Mucosa of descending colon (tissue), 3 donors: ENCODE results near the gene VPS13C. TPM values are rescaled to one million over a fixed set of nuclear protein-coding genes. Genes with fewer than 3 reads are reported as not detected.

ENCODE experiments used
- ATAC-seq: fragments of 200-7000 bp; cut with Tn5 transposase; one replicate; pipeline ENCODE4 v1.9.1; 2020; ENCODE audit warnings: mild to moderate bottlenecking, moderate library complexity
- DNase-seq, 3 donors: peaks; one replicate each; pipeline ENCODE4 v3.0.0-alpha.2; 2020
- H3K36me3 ChIP-seq: fragments of 200-600 bp; one replicate; pipeline ENCODE4 v1.8.0; 2021; ENCODE audit warnings: low read depth, mild to moderate bottlenecking
- H3K4me1 ChIP-seq: fragments of 200-600 bp; one replicate; pipeline ENCODE4 v1.8.0; 2021; ENCODE audit warnings: low read depth, mild to moderate bottlenecking
- H3K4me3 ChIP-seq: fragments of 200-600 bp; one replicate; pipeline ENCODE4 v1.8.0; 2021; ENCODE audit warnings: mild to moderate bottlenecking
- H3K9me3 ChIP-seq: fragments of 200-600 bp; one replicate; pipeline ENCODE4 v1.8.0; 2021; ENCODE audit warnings: mild to moderate bottlenecking
- intact Hi-C, 2 donors: fragments of 100-400 bp; cut with DNase I in 1 of 2; cut with micrococcal nuclease in 1 of 2; formaldehyde crosslinking; loops; one replicate each; pipeline versions ENCODE4 v1.11.0 to v1.11.1; 2022; cut with DNase I, micrococcal nuclease
- total RNA-seq, 3 donors: library from RNA; stranded (reverse); fragmentation: NEBNext Ultra II Directional in 2 of 3; extraction: Animal tissue kit (Norgen Biotek cat#: 25700) in 2 of 3; gene quantifications; one replicate each; pipeline versions ENCODE4 v1.2.1 to v1.2.4, GENCODE V29; 2021 to 2023
- TF ChIP-seq, protein P1 (sequence below): fragments of 200-600 bp; IDR thresholded peaks from one replicate; pipeline ENCODE4 v1.8.0; 2022; ENCODE audit warnings: antibody characterized with exemption, mild to moderate bottlenecking
- donor health status: DM: no; HTN: no; CAD: no; lungs with moderate emphysema.
- donor health status: DM: no; HTN: no; CAD: no.
- donor health status: DM: no; HTN: yes; CAD: no.

VPS13C gene
- total RNA-seq, 3 donors from 2014 or later, result 51.0 to 76.1 (median 57.1) TPM

DNA sequence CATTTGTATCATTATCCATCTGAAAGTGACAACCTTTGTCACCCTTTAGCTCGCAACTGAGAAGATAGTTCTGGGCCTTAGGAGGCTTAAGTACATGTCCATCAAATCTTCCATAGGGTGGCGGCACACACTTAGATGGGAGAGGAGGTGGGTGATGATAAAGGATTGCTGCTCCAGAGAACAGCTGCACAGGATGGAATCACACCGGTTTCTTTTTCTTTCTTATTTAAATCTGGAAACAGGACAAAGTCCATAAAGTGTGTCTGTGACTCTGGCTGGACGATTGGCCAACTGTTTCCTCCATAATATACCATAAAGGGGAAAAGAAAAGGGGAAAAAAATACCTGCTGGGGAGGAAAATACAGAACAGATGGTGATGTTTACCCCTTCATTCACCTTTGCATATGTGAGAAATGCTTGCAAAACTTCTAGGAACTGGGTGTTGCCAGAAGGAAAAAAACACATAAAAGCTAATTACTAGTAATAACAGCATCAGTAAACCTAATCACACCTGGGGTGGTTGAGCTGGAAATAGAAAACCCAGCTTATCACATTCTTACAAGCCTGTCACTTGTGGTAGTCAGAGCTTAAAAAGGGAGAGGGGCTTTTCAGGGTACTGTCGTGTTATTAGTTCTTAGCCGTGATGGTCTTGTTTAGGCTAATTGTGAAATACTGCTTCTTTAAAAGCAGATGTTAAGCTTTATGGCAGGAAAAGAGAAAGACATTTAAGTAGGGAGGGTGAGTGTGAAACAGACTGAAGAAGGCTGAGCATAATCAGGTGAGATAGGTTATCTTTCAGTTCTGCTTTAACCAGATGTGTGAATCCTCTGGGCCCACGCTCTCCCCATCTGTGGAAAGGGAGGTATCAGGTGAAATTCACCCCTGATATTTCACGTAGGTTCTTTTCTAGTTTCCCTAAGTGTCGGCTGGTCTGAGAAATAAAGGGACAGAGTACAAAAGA, 23.2 kb upstream of the VPS13C start:
- Histone ChIP-seq H3K36me3 (no peaks in the 10 kb centered on the region), H3K4me3 (no peak overlapping the region), H3K4me1 (peaks cover 9% of the 10 kb centered on the region), H3K9me3 (no peaks in the 10 kb centered on the region)
- TF ChIP-seq, protein P1, sequence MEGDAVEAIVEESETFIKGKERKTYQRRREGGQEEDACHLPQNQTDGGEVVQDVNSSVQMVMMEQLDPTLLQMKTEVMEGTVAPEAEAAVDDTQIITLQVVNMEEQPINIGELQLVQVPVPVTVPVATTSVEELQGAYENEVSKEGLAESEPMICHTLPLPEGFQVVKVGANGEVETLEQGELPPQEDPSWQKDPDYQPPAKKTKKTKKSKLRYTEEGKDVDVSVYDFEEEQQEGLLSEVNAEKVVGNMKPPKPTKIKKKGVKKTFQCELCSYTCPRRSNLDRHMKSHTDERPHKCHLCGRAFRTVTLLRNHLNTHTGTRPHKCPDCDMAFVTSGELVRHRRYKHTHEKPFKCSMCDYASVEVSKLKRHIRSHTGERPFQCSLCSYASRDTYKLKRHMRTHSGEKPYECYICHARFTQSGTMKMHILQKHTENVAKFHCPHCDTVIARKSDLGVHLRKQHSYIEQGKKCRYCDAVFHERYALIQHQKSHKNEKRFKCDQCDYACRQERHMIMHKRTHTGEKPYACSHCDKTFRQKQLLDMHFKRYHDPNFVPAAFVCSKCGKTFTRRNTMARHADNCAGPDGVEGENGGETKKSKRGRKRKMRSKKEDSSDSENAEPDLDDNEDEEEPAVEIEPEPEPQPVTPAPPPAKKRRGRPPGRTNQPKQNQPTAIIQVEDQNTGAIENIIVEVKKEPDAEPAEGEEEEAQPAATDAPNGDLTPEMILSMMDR, result no peak
- intact Hi-C loops, result no loop called here
- peak; percentile 80 for ATAC-seq
- peak in 1 of 3 donors; percentile 23 for DNase-seq

DNA sequence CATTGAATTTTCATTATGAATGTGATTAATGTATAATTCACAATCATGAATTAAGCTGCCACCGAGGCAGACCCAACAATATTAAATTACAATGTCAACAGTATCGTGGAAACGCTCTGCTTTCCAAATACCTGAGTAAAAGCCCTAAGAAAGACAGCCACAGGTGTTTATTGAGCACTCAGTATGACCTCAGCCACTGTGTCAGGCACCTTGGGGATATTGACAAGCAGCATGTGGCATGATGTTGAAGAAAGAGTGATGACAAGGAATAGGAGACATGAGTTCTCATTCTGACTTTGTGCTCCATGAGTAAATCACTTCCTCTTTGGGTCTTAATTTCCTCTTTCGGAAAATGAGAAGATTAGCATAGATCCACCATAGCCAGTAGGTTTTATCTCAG, 19.3 kb upstream of the VPS13C start:
- ATAC-seq (no peak), DNase-seq (no peak)
- Histone ChIP-seq H3K4me3 (no peak overlapping the region), H3K4me1 (peaks cover 9% of the 10 kb centered on the region), H3K36me3 (no peaks in the 10 kb centered on the region), H3K9me3 (no peaks in the 10 kb centered on the region)
- intact Hi-C loops, result no loop called here
- TF ChIP-seq, protein P1, result no peak

DNA sequence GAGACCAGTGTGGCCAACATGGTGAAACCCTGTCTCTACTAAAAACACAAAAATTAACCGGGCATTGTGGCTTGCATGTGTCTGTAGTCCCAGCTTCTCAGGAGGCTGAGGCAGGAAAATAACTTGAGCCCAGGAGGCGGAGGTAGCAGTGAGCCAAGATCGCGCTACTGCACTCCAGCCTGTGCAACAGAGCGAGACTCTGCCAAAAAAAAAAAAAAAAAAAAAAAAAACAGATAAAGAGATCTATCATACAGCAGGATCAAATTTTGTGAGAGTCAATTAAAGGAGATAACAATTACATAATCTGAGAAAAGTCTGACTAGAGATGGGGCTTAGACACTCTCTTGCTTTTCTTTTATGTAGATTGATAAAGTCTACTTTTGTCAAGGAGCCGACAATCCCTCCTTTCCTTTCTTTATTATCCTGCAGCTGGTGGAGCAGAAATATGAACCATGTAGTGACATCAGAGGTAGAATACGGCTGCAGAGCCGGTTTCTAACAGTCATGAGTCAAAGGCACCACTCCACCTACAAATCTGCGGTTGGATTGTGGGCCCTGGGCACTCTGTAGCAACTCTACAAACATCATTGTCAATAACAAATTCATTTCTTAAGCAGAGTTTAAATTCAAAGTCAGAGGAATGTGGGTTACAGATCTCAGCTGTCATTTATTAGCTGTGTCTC, 15.5 kb upstream of the VPS13C start:
- peak; percentile 76 for ATAC-seq
- TF ChIP-seq, protein P1, result no peak
- intact Hi-C loops, result no loop called here

DNA sequence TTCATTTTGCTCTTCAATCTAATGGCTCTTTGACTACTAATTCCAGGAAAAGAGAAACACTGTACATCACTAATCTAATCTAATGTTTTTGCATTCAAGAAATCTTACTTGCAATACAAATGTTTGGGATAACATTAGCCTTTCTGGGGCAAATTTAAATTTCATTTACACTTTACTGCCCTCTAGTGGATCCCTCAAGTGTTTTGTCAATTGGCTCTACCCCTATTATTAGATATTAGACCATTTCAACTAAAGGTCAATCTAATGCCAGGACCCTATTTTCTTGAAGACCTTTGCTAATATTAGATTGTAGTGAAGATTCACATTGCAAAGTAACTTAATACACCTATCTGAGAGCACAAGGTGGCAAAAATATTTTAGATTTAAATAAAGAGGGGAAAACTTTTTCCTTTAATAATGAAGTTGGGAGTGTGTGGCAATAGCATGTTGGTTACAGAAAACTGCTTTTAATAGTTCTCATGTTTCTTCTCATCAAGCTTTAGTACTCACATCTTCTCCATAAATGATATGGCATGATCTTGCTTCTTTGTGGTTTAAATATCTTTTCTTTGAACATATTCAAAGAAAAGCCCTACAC, 11.6 kb upstream of the VPS13C start:
- TF ChIP-seq, protein P1, result no peak
- no peak overlapping the region for H3K4me3 ChIP-seq
- DNase-seq (no peak), ATAC-seq (no peak)
- no peaks in the 10 kb centered on the region for H3K36me3 ChIP-seq
- peaks cover 13% of the 10 kb centered on the region for H3K4me1 ChIP-seq
- H3K9me3 ChIP-seq, result no peaks in the 10 kb centered on the region
- intact Hi-C loops, result no loop called here

More for the DNA sequence above, 15.5 kb upstream of the VPS13C start:
- H3K4me3 ChIP-seq, result no peak overlapping the region
- H3K4me1 ChIP-seq, result no peaks in the 10 kb centered on the region
- DNase-seq, result peak in 1 of 3 donors; percentile 16
- no peaks in the 10 kb centered on the region for H3K9me3 ChIP-seq
- H3K36me3 ChIP-seq, result no peaks in the 10 kb centered on the region

DNA sequence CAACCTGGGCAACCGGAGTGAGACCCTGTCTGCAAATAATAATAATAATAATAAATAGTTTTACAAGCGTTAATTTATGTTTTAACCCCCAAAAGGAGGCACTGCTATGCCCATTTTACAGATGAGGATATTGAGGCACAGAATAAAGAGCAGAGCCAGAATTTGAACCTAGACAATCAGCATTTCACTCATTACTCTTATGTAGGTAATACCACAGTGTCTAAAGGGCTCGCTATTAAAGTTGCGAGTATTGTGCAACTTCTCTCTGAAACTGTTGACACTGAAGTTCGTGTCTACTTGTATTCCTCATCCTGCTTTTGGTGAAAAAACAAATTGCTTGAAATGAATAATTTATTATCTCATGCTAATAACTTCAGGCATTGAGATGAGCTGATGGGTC, 9.3 kb upstream of the VPS13C start:
- DNase-seq (no peak), ATAC-seq (no peak)
- intact Hi-C loops, result no loop called here
- Histone ChIP-seq H3K9me3 (no peaks in the 10 kb centered on the region), H3K4me3 (no peak overlapping the region), H3K36me3 (no peaks in the 10 kb centered on the region), H3K4me1 (peaks cover 17% of the 10 kb centered on the region)
- TF ChIP-seq, protein P1, result no peak
